IMR-90 (cell line): ENCODE data around the gene HEXIM1. TPM values are rescaled to one million over a fixed set of nuclear protein-coding genes. Genes with fewer than 3 reads are reported as not detected.
A peak's percentile ranks its signal among the peaks of the same experiment; 100 is the strongest.

ENCODE experiments used
- ATAC-seq: fragments of 200-7000 bp; cut with Tn5 transposase; 2 replicates; pipeline ENCODE4 v1.9.1; 2020; ENCODE audit warnings: low read depth, mild to moderate bottlenecking, moderate library complexity
- BruUV-seq: library from RNA; stranded (reverse); fragments of 400-500 nt; replicated peaks from 2 replicates; lab custom pipeline; 2021; lab: Mats Ljungman, UMichigan
- CTCF ChIA-PET: fragments of 300-600 bp; formaldehyde crosslinking; extraction: SDS; loops from one replicate; lab custom pipeline; 2021; ENCODE audit warnings: antibody characterized with exemption; lab: Yijun Ruan, JAX
- POLR2A ChIA-PET: fragments of 300-600 bp; sonication (Branson Sonifier 250); formaldehyde crosslinking; loops from one replicate; lab custom pipeline; 2022; ENCODE audit warnings: antibody characterized with exemption; ENCODE audit not compliant: unreplicated experiment; lab: Charles Lee
- DNase-seq: peaks from one replicate; pipeline ENCODE4 v3.0.0; 2013
- H2AFZ ChIP-seq: replicated peaks from 2 replicates; pipeline ENCODE3; 2013; ENCODE audit warnings: low read length, mild to moderate bottlenecking; ENCODE audit not compliant: poor library complexity
- H2AK5ac ChIP-seq: 2 replicates; pipeline ENCODE4 v1.6.1; 2013; ENCODE audit warnings: low read depth, low read length, inconsistent platforms
- H2AK9ac ChIP-seq: replicated peaks from 2 replicates; pipeline ENCODE3; 2013; ENCODE audit warnings: mild to moderate bottlenecking, low read depth, low read length, moderate library complexity; ENCODE audit not compliant: poor library complexity
- H2BK120ac ChIP-seq: 2 replicates; pipeline ENCODE4 v1.6.1; 2013; ENCODE audit warnings: low read depth, low read length, inconsistent platforms
- H2BK15ac ChIP-seq: 3 replicates; pipeline ENCODE4 v1.6.1; 2013; ENCODE audit warnings: low read depth, low read length, inconsistent platforms
- H2BK20ac ChIP-seq: 2 replicates; pipeline ENCODE4 v1.6.1; 2013; ENCODE audit warnings: low read depth, mild to moderate bottlenecking, inconsistent platforms, low read length, moderate library complexity
- H2BK5ac ChIP-seq: 2 replicates; pipeline ENCODE4 v1.6.1; 2013; ENCODE audit warnings: mild to moderate bottlenecking, low read depth, low read length, inconsistent platforms; ENCODE audit not compliant: poor library complexity, severe bottlenecking
- H3K14ac ChIP-seq: replicated peaks from 2 replicates; pipeline ENCODE4 v1.6.1; 2013; ENCODE audit warnings: low read depth, low read length, inconsistent platforms
- H3K18ac ChIP-seq: 2 replicates; pipeline ENCODE4 v1.6.1; 2013; ENCODE audit warnings: low read depth, low read length, control low read depth
- H3K23ac ChIP-seq: 2 replicates; pipeline ENCODE4 v1.6.1; 2013; ENCODE audit warnings: low read depth, low read length, inconsistent platforms
- H3K27ac ChIP-seq: 2 replicates; pipeline ENCODE4 v1.5.1; 2013; ENCODE audit warnings: mild to moderate bottlenecking, control low read depth, low read length; ENCODE audit not compliant: insufficient read depth
- H3K27me3 ChIP-seq: 2 replicates; pipeline ENCODE4 v1.6.1; 2013; ENCODE audit warnings: low read length; ENCODE audit not compliant: control insufficient read depth, insufficient read depth
- H3K36me3 ChIP-seq: 2 replicates; pipeline ENCODE4 v1.6.1; 2013; ENCODE audit warnings: low read length, mixed read lengths; ENCODE audit not compliant: control insufficient read depth, insufficient read depth
- H3K4ac ChIP-seq: 2 replicates; pipeline ENCODE4 v1.6.1; 2013; ENCODE audit warnings: low read depth, low read length, inconsistent platforms
- H3K4me1 ChIP-seq: 2 replicates; pipeline ENCODE4 v1.6.1; 2013; ENCODE audit warnings: low read length, mixed read lengths; ENCODE audit not compliant: control insufficient read depth, insufficient read depth
- H3K4me2 ChIP-seq: 2 replicates; pipeline ENCODE4 v1.6.1; 2013; ENCODE audit warnings: low read depth, mild to moderate bottlenecking, control low read depth, low read length, moderate library complexity
- H3K4me3 ChIP-seq: 2 replicates; pipeline ENCODE4 v1.5.1; 2013; ENCODE audit warnings: low read depth, mild to moderate bottlenecking, control low read depth, low read length, moderate library complexity; ENCODE audit not compliant: insufficient read depth
- H3K56ac ChIP-seq: 2 replicates; pipeline ENCODE4 v1.6.1; 2013; ENCODE audit warnings: low read length, inconsistent platforms; ENCODE audit not compliant: insufficient read depth; ENCODE audit errors: extremely low read depth
- H3K79me1 ChIP-seq, 2 experiments: 2 replicates each; pipeline ENCODE4 v1.6.1; 2013; ENCODE audit warnings: low read length in 2 of 2, inconsistent platforms in 1 of 2, low read depth in 1 of 2
- H3K9ac ChIP-seq: 2 replicates; pipeline ENCODE4 v1.6.1; 2013; ENCODE audit warnings: low read depth, low read length, control low read depth
- H3K9me1 ChIP-seq: 2 replicates; pipeline ENCODE4 v1.6.1; 2013; ENCODE audit warnings: low read length, inconsistent platforms; ENCODE audit not compliant: insufficient read depth
- H3K9me3 ChIP-seq: 2 replicates; pipeline ENCODE4 v1.6.1; 2013; ENCODE audit warnings: low read length; ENCODE audit not compliant: control insufficient read depth, insufficient read depth
- H4K20me1 ChIP-seq: 2 replicates; pipeline ENCODE4 v1.6.1; 2013; ENCODE audit warnings: low read length, inconsistent platforms; ENCODE audit not compliant: insufficient read depth
- H4K5ac ChIP-seq: 2 replicates; pipeline ENCODE4 v1.6.1; 2013; ENCODE audit warnings: mild to moderate bottlenecking, low read depth, low read length, control low read depth
- H4K8ac ChIP-seq, 2 experiments: 2 replicates each; pipeline ENCODE4 v1.6.1; 2013; ENCODE audit warnings: low read depth in 2 of 2, low read length in 2 of 2, control low read depth in 1 of 2, inconsistent platforms in 1 of 2
- H4K91ac ChIP-seq: 2 replicates; pipeline ENCODE4 v1.6.1; 2013; ENCODE audit warnings: low read depth, low read length, inconsistent platforms; ENCODE audit not compliant: insufficient read depth
- CTCF ChIP-seq: conservative IDR thresholded peaks from 2 replicates; pipeline ENCODE4 v1.5.1; 2012; ENCODE audit warnings: mild to moderate bottlenecking, low read depth, low read length, improper control_type of control experiment
- ELK1 ChIP-seq: fragments of 150-350 bp; IDR thresholded peaks from 2 replicates; pipeline ENCODE4 v1.6.1; 2016; ENCODE audit warnings: low read depth, mild to moderate bottlenecking, low read length, moderate library complexity, borderline replicate concordance
- MAFK ChIP-seq: IDR thresholded peaks from 2 replicates; pipeline ENCODE4 v1.6.1; 2012; ENCODE audit warnings: low read depth, low read length, improper control_type of control experiment
- MAZ ChIP-seq: IDR thresholded peaks from 2 replicates; pipeline ENCODE4 v1.6.1; 2012; ENCODE audit warnings: low read depth, mild to moderate bottlenecking, low read length, improper control_type of control experiment, moderate library complexity, borderline replicate concordance
- MXI1 ChIP-seq: IDR thresholded peaks from 2 replicates; pipeline ENCODE4 v1.6.1; 2012; ENCODE audit warnings: low read depth, mild to moderate bottlenecking, low read length, moderate library complexity, borderline replicate concordance
- RAD21 ChIP-seq: IDR thresholded peaks from 2 replicates; pipeline ENCODE4 v1.6.1; 2012; ENCODE audit warnings: low read length, improper control_type of control experiment
- WGBS, 2 experiments: methylation state at CpG; one replicate each; pipeline versions ENCODE4 v1.1.5 to v1.1.7; 2013; ENCODE audit warnings: missing lambda C conversion rate in 2 of 2; ENCODE audit not compliant: insufficient read length in 1 of 2; ENCODE audit errors: extremely low coverage in 2 of 2; 5-methylcytosine and 5-hydroxymethylcytosine counted together
- dilution Hi-C: fragments of 300-500 bp; cut with HindIII; formaldehyde crosslinking; loops from one replicate; pipeline ENCODE4 v1.14.3; 2018; ENCODE audit warnings: low sequenced_read_pairs; ENCODE audit not compliant: unreplicated experiment
- in situ Hi-C: fragments of 300-500 bp; cut with MboI; formaldehyde crosslinking; loops from 3 replicates; pipeline ENCODE4 v1.14.3; 2019; ENCODE audit warnings: low sequenced_read_pairs, inconsistent platforms, mixed read lengths
- intact Hi-C: fragments of 100-400 bp; cut with micrococcal nuclease; formaldehyde crosslinking; loops from 2 replicates; pipeline ENCODE4 v1.10.0; 2022
- polyA plus RNA-seq, 3 experiments: library from polyadenylated mRNA; depleted of rRNA; stranded (reverse); fragments of >200 nt; gene quantifications; 2 replicates each; pipeline ENCODE4 v1.2.3, GENCODE V29; 2012; ENCODE audit warnings: low replicate concordance in 1 of 3
- total RNA-seq: library from RNA; depleted of rRNA; stranded (reverse); fragments of >200 nt; gene quantifications from 2 replicates; pipeline ENCODE4 v1.2.3, GENCODE V29; 2012

HEXIM1 gene
- total and polyA plus RNA-seq, 2 of the 4 experiments (the other 2 are of a cell fraction): 5.9 to 14.5 TPM

- WGBS, 2 experiments: no CpG with 5 or more reads among the region's 8 CpGs
- H2AFZ ChIP-seq: no peak overlapping the region
- H2AK5ac ChIP-seq: no peak overlapping the region
- no peak overlapping the region; the same call in 1 of the 2 replicates for H3K27ac ChIP-seq
- H4K91ac ChIP-seq: no peak overlapping the region
- intact Hi-C loops: no loop called here
- H3K4ac ChIP-seq: no peak overlapping the region; the same call in 1 of the 2 replicates
- H3K9ac ChIP-seq: peak overlapping the region; percentile 32; the same call in 1 of the 2 replicates
- H2BK120ac ChIP-seq: no peak overlapping the region
- peak overlapping the region; percentile 56 for H3K4me3 ChIP-seq
- no peaks in the 10 kb centered on the region for H3K27me3 ChIP-seq
- ATAC-seq (no peak), DNase-seq (no peak)
- H3K14ac ChIP-seq: no peak overlapping the region
- H3K79me1 ChIP-seq: peaks cover 12 to 47% of the 10 kb centered on the region in 2 experiments; a peak in 3 of 4 replicates
- no peak overlapping the region for H2AK9ac ChIP-seq
- H2BK15ac ChIP-seq: no peak overlapping the region
- no peaks in the 10 kb centered on the region for H3K9me3 ChIP-seq
- 0 out of 2 replicates have a peak, but pooled peaks cover 2% of the 10 kb centered on the region for H3K36me3 ChIP-seq
- ChIA-PET CTCF (interaction anchor here (0.6 to 4.7 kb wide), 9 partner anchors 9 to 1729 kb away, joined by 3 to 60 read pairs (median 5); partner anchors contain the start of genes ACBD4 and PLCD3), POLR2A (interaction anchor here (0.6 to 4.9 kb wide), 7 partner anchors 10 to 194 kb away, joined by 3 to 53 read pairs (median 10); partner anchors contain the start of genes ACBD4 and HEXIM2)
- H3K4me2 ChIP-seq: peak overlapping the region; percentile 78
- no TSS peak for BruUV-seq
- peak overlapping the region; percentile 48; the same call in 1 of the 2 replicates for H3K23ac ChIP-seq
- H4K5ac ChIP-seq: no peak overlapping the region
- H3K4me1 ChIP-seq: peaks cover 9% of the 10 kb centered on the region; the same call in 1 of the 2 replicates
- peaks cover 44% of the 10 kb centered on the region for H4K20me1 ChIP-seq
- in situ Hi-C loops: no loop called here
- peak overlapping the region; percentile 88 for H2BK5ac ChIP-seq
- no peak overlapping the region for H4K8ac ChIP-seq
- TF ChIP-seq CTCF (no peak), MAFK (no peak), ELK1 (no peak), MAZ (no peak), RAD21 (no peak), MXI1 (no peak)
- no peak overlapping the region for H3K56ac ChIP-seq
- dilution Hi-C loops: no loop called here
- peaks cover 10% of the 10 kb centered on the region for H3K9me1 ChIP-seq
- H2BK20ac ChIP-seq: no peak overlapping the region
- H3K18ac ChIP-seq: no peak overlapping the region
Observed at GRCh38 chr17:45150911-45151809, 2.9 kb downstream of the HEXIM1 start.
